A549 (cell line): ENCODE results near the gene MSANTD7. TPM values are rescaled to one million over a fixed set of nuclear protein-coding genes. Genes with fewer than 3 reads are reported as not detected.

Experiments
- ATAC-seq, 2 experiments: fragments of 200-7000 bp in 1 of 2; fragments of >200 bp in 1 of 2; cut with Nextera tagmentation in 1 of 2; cut with Tn5 transposase in 1 of 2; 3 replicates each; pipeline versions ENCODE4 v1.8.0 to v1.9.1; 2018 to 2020; ENCODE audit warnings: mild to moderate bottlenecking in 1 of 2, moderate library complexity in 1 of 2
- CTCF ChIA-PET: fragments of 300-600 bp; sonication (Branson Sonifier 250); formaldehyde crosslinking; extraction: SDS; loops from one replicate; lab custom pipeline; 2021; ENCODE audit warnings: antibody characterized with exemption, inconsistent platforms; lab: Yijun Ruan, JAX
- POLR2A ChIA-PET: fragments of 350-600 bp; formaldehyde crosslinking; extraction: SDS; loops from one replicate; lab custom pipeline; 2021; ENCODE audit warnings: antibody characterized with exemption, inconsistent platforms; lab: Yijun Ruan, JAX
- DNase-seq, 2 experiments: peaks; one replicate each; pipeline versions ENCODE4 v3.0.0 to v3.0.0-alpha.2; 2011 to 2016; ENCODE audit warnings: low read depth in 1 of 2, low spot score in 1 of 2
- FAIRE-seq: peaks from 2 replicates; lab custom pipeline; 2011; peaks lifted over from hg19 to GRCh38; lab: Jason Lieb, UNC
- H3K27ac ChIP-seq, 2 experiments: fragments of >200 bp; sonication (Bioruptor Twin); formaldehyde crosslinking; 3 replicates each; pipeline ENCODE4 v1.5.1; 2016 to 2017
- H3K4me1 ChIP-seq: fragments of >200 bp; sonication (Bioruptor Twin); formaldehyde crosslinking; 3 replicates; pipeline ENCODE4 v1.6.1; 2016
- H3K4me2 ChIP-seq: fragments of >200 bp; sonication (Bioruptor Twin); formaldehyde crosslinking; 3 replicates; pipeline ENCODE4 v1.6.1; 2016
- H3K4me3 ChIP-seq: fragments of >200 bp; sonication (Bioruptor Twin); formaldehyde crosslinking; 3 replicates; pipeline ENCODE4 v1.5.1; 2016
- H3K9me3 ChIP-seq: fragments of >200 bp; sonication (Bioruptor Twin); formaldehyde crosslinking; 3 replicates; pipeline ENCODE4 v1.6.1; 2016
- BCL3 ChIP-seq: fragments of >200 bp; sonication (Bioruptor Twin); formaldehyde crosslinking; IDR thresholded peaks from 3 replicates; pipeline ENCODE4 v1.6.1; 2016
- BHLHE40 ChIP-seq: IDR thresholded peaks from 2 replicates; pipeline ENCODE4 v1.6.1; 2012; ENCODE audit warnings: low read depth, low read length, inconsistent platforms
- CBX2 ChIP-seq: fragments of 200-600 bp; sonication (generic); IDR thresholded peaks from 2 replicates; pipeline ENCODE4 v1.6.1; 2016; ENCODE audit warnings: low read depth, mild to moderate bottlenecking, borderline replicate concordance
- CHD2 ChIP-seq: fragments of 150-350 bp; IDR thresholded peaks from 2 replicates; pipeline ENCODE4 v1.6.1; 2014; ENCODE audit warnings: low read length; ENCODE audit not compliant: partially characterized antibody
- E2F6 ChIP-seq: IDR thresholded peaks from 2 replicates; pipeline ENCODE4 v1.6.1; 2012; ENCODE audit warnings: low read depth, borderline replicate concordance
- EHF ChIP-seq: fragments of 250-450 bp; sonication (Bioruptor Pico); IDR thresholded peaks from 2 replicates; pipeline ENCODE4 v1.5.0; 2020; ENCODE audit warnings: mild to moderate bottlenecking
- ESRRA ChIP-seq: fragments of 150-350 bp; IDR thresholded peaks from 2 replicates; pipeline ENCODE4 v1.6.1; 2014; ENCODE audit warnings: mild to moderate bottlenecking, low read length, borderline replicate concordance
- FOSL2 ChIP-seq, 2 experiments: fragments of 450-650 bp in 1 of 2; fragments of >200 bp in 1 of 2; sonication (Bioruptor Twin) in 1 of 2; formaldehyde crosslinking; IDR thresholded peaks; 2 replicates each; pipeline versions ENCODE4 v1.5.0 to v1.6.1; 2016 to 2020; ENCODE audit warnings: mild to moderate bottlenecking in 1 of 2, moderate library complexity in 1 of 2
- HOXB13 ChIP-seq: fragments of 250-450 bp; sonication (Bioruptor Pico); IDR thresholded peaks from 2 replicates; pipeline ENCODE4 v1.5.0; 2020; ENCODE audit warnings: low read depth, mild to moderate bottlenecking, moderate library complexity
- HOXB5 ChIP-seq: fragments of 250-450 bp; sonication (Bioruptor Pico); IDR thresholded peaks from 2 replicates; pipeline ENCODE4 v1.5.0; 2020; ENCODE audit warnings: mild to moderate bottlenecking, moderate library complexity
- JUN ChIP-seq, 2 experiments: fragments of >200 bp; sonication (Bioruptor Twin); formaldehyde crosslinking; IDR thresholded peaks; 2 replicates in 1 of 2; 3 replicates in 1 of 2; pipeline ENCODE4 v1.6.1; 2016 to 2017
- JUNB ChIP-seq: fragments of >200 bp; sonication (Bioruptor Twin); formaldehyde crosslinking; IDR thresholded peaks from 2 replicates; pipeline ENCODE4 v1.6.1; 2016
- KDM1A ChIP-seq: fragments of 200-600 bp; sonication (generic); IDR thresholded peaks from 2 replicates; pipeline ENCODE4 v1.6.1; 2016; ENCODE audit warnings: low read depth, mild to moderate bottlenecking
- KDM5A ChIP-seq: fragments of 200-600 bp; sonication (generic); IDR thresholded peaks from 2 replicates; pipeline ENCODE4 v1.6.1; 2016; ENCODE audit warnings: antibody characterized with exemption, mild to moderate bottlenecking
- MAX ChIP-seq: IDR thresholded peaks from 2 replicates; pipeline ENCODE4 v1.6.1; 2012
- MYC ChIP-seq: IDR thresholded peaks from 2 replicates; pipeline ENCODE4 v1.6.1; 2012; ENCODE audit warnings: mild to moderate bottlenecking, inconsistent platforms, low read length, improper control_type of control experiment, borderline replicate concordance
- NR3C1 ChIP-seq: fragments of >200 bp; sonication (Bioruptor Twin); formaldehyde crosslinking; IDR thresholded peaks from 3 replicates; pipeline ENCODE4 v1.6.1; 2017
- PBX3 ChIP-seq: IDR thresholded peaks from 2 replicates; pipeline ENCODE4 v1.6.1; 2012
- PHF8 ChIP-seq: fragments of 200-600 bp; sonication (generic); IDR thresholded peaks from 2 replicates; pipeline ENCODE4 v1.6.1; 2016; ENCODE audit warnings: low read depth, mild to moderate bottlenecking, antibody characterized with exemption, moderate library complexity, borderline replicate concordance
- POLR2A ChIP-seq: IDR thresholded peaks from 2 replicates; pipeline ENCODE4 v1.6.1; 2012; ENCODE audit warnings: mild to moderate bottlenecking, low read length
- RCOR1 ChIP-seq: fragments of 150-350 bp; IDR thresholded peaks from 2 replicates; pipeline ENCODE4 v1.6.1; 2014; ENCODE audit warnings: antibody characterized with exemption, low read length, low read depth
- REST ChIP-seq: fragments of 200-600 bp; sonication (generic); IDR thresholded peaks from 2 replicates; pipeline ENCODE4 v1.6.1; 2016; ENCODE audit warnings: antibody characterized with exemption, mild to moderate bottlenecking, moderate library complexity
- RFX5 ChIP-seq: fragments of 450-650 bp; IDR thresholded peaks from 2 replicates; pipeline ENCODE4 v1.7.1; 2014; ENCODE audit warnings: antibody characterized with exemption, mild to moderate bottlenecking, moderate library complexity
- SMC3 ChIP-seq: fragments of >200 bp; sonication (Bioruptor Twin); formaldehyde crosslinking; IDR thresholded peaks from 3 replicates; pipeline ENCODE4 v1.6.1; 2018; ENCODE audit warnings: inconsistent platforms
- SREBF2 ChIP-seq: fragments of 450-650 bp; IDR thresholded peaks from 2 replicates; pipeline ENCODE4 v1.6.1; 2014; ENCODE audit warnings: mild to moderate bottlenecking, moderate library complexity
- USF2 ChIP-seq: fragments of 450-650 bp; IDR thresholded peaks from 2 replicates; pipeline ENCODE4 v1.6.1; 2014; ENCODE audit warnings: antibody characterized with exemption
- WGBS: methylation state at CpG from one replicate; pipeline ENCODE4 v1.1.6; 2017; ENCODE audit errors: missing lambda C conversion rate; 5-methylcytosine and 5-hydroxymethylcytosine counted together
- polyA plus RNA-seq, 4 experiments: library from polyadenylated mRNA; depleted of rRNA in 3 of 4; stranded (reverse); fragments of >200 nt; fragmentation: RNase III in 1 of 4; extraction: RNeasy Plus Mini Kit Qiagen cat#74134 plus additional on column Dnase treatment in 1 of 4; gene quantifications; 2 replicates in 3 of 4; 3 replicates in 1 of 4; pipeline ENCODE4 v1.2.3, GENCODE V29; 2011 to 2017
- TF ChIP-seq, protein P1 (sequence below): fragments of 250-450 bp; sonication (Bioruptor Pico); IDR thresholded peaks from 2 replicates; pipeline ENCODE4 v1.5.0; 2020; ENCODE audit warnings: low read depth, mild to moderate bottlenecking, moderate library complexity

Gene MSANTD7
- polyA plus RNA-seq, 2 of the 4 experiments (the other 2 are of a cell fraction) = 10.9 TPM

- no peaks in the 10 kb centered on the region for H3K9me3 ChIP-seq
- H3K4me3 ChIP-seq = peak within 1 kb of the TSS; percentile 96
- FAIRE-seq (no peak), DNase-seq (peak; percentile 95 to 96), ATAC-seq (peak; percentile 91 to 92)
- peak; percentile 71 for TF ChIP-seq PBX3
- TF ChIP-seq SREBF2 = no peak
- TF ChIP-seq POLR2A = peak; percentile 85
- TF ChIP-seq E2F6 = peak; percentile 79
- no peak for TF ChIP-seq NR3C1
- TF ChIP-seq JUN (IDR thresholded peaks at IDR 0.05) = peak; percentile 69 to 88; a peak in 3 of 5 replicates
- peak; percentile 54; the same call in 1 of the 2 replicates for TF ChIP-seq USF2
- no peak for TF ChIP-seq HOXB13 (CRISPR knock-in tag)
- no peak for TF ChIP-seq EHF (CRISPR knock-in tag)
- TF ChIP-seq, protein P1, sequence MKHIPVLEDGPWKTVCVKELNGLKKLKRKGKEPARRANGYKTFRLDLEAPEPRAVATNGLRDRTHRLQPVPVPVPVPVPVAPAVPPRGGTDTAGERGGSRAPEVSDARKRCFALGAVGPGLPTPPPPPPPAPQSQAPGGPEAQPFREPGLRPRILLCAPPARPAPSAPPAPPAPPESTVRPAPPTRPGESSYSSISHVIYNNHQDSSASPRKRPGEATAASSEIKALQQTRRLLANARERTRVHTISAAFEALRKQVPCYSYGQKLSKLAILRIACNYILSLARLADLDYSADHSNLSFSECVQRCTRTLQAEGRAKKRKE (CRISPR knock-in tag) = 0 out of 2 replicates have a peak, but pooled peaks have one; percentile 14
- no peak for TF ChIP-seq FOSL2 (IDR thresholded peaks at IDR 0.05)
- no peak for TF ChIP-seq FOSL2 (CRISPR knock-in tag; IDR thresholded peaks at IDR 0.05)
- no peak for TF ChIP-seq JUNB
- peak; percentile 48 for TF ChIP-seq REST
- no peak for TF ChIP-seq RCOR1
- no peak for TF ChIP-seq CBX2
- TF ChIP-seq HOXB5 = peak; percentile 65
- peak; percentile 39; the same call in 1 of the 2 replicates for TF ChIP-seq RFX5
- TF ChIP-seq CHD2 = peak; percentile 73
- peak; percentile 76; the same call in 1 of the 2 replicates for TF ChIP-seq MYC
- no peak for TF ChIP-seq BHLHE40
- TF ChIP-seq KDM1A = no peak
- no peak for TF ChIP-seq ESRRA
- peak; percentile 93 for TF ChIP-seq MAX
- TF ChIP-seq KDM5A = peak; percentile 82
- peak; percentile 57; the same call in 1 of the 3 replicates for TF ChIP-seq BCL3
- TF ChIP-seq SMC3 = no peak; the same call in 2 of the 3 replicates
- peak; percentile 71; the same call in 1 of the 2 replicates for TF ChIP-seq PHF8
- CTCF ChIA-PET = interaction anchor here (0.6 to 1.3 kb wide), 7 partner anchors 15 to 492 kb away, joined by 3 to 4 read pairs (median 3); partner anchors contain the start of genes CDNF, FAM171A1, HSPA14 and MEIG1
- H3K4me1 ChIP-seq = peaks cover 31% of the 10 kb centered on the region
- H3K4me2 ChIP-seq = peak within 1 kb of the TSS; percentile 94
- POLR2A ChIA-PET = interaction anchor here (0.5 to 2.6 kb wide), 9 partner anchors 11 to 481 kb away, joined by 3 to 22 read pairs (median 6); partner anchors contain the start of genes CDNF, DCLRE1C, HSPA14 and MEIG1
- H3K27ac ChIP-seq = peak within 1 kb of the TSS; percentile 97 to 98
- 0% methylated on average over 5 of the region's 102 CpGs for WGBS
These were observed 40.4 kb downstream of the MSANTD7 start, which contains the start of gene SUV39H2 for GRCh38 chr10:14878266-14879123. TSS of gene SUV39H2 (plus strand) at chr10:14878866. CDS start at chr10:14878889, 23 bp downstream.
